ENCODE data around the gene CTSD. TPM values are rescaled to one million over a fixed set of nuclear protein-coding genes. Genes with fewer than 3 reads are reported as not detected.

The CTSD gene
- total RNA-seq, 1 experiment from 2014 or later: 367 TPM

DNA sequence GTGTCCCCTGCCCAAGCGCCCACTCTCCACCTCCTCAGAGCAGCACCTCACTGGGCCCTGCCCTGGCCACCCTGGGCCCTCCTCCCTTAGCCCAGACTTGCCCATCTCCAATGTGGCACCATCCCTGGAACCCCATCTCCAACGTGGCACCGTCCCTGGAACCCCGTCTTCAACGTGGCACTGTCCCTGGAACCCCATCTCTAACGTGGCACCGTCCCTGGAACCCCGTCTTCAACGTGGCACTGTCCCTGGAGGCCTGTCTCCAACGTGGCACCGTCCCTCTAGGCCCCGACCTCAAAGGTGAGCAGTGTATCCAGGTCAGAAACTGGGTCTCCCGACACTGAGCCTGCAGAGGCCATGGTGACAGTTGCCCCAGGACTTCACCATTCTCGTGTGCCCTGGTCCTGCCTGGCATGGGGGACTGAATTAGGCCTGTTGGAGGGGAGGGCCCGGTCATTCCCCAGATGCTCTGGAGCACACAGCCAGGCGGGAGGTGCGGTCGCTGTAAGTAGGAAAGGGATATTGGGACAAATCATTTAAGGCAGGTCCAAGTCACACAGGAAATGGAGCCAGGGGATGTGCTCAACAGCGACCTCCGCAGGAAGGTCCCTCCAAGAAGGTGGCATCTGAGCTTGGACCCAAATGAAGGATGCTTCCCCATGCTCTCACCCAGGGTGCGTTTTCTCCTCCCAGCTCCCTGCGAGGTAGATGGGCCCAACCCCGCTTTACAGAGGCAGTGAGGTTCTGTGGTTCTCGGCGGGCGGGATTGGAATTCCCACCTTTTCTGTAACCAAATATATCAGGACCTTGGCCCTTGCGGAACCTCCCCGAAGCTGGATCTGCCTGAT, 2.4 kb upstream of the CTSD start:
- ChIA-PET CTCF (interaction anchor here (0.7 kb wide), 1 partner anchor 233 kb away, joined by 3 read pairs; no protein-coding TSS in a partner anchor), POLR2A (interaction anchor here (0.6 kb wide), 1 partner anchor 55 kb away, joined by 3 read pairs; no protein-coding TSS in a partner anchor)
- no TSS peak for BruUV-seq (replicated peaks)
- no peak overlapping the region for H3K27ac Mint-ChIP-seq (ENCODE audit: low read depth, unreplicated experiment)
- H3K36me3 Mint-ChIP-seq (ENCODE audit: insufficient read depth, unreplicated experiment): peaks cover 11% of the 10 kb centered on the region
- no peak overlapping the region for H3K4me3 Mint-ChIP-seq (ENCODE audit: unreplicated experiment)
- DNase-seq (ENCODE audit: unreplicated experiment): no peak
- intact Hi-C loops (cut with micrococcal nuclease): no loop called here
- no peaks in the 10 kb centered on the region for H3K9me3 Mint-ChIP-seq (ENCODE audit: unreplicated experiment)
- TF ChIP-seq, protein P1, sequence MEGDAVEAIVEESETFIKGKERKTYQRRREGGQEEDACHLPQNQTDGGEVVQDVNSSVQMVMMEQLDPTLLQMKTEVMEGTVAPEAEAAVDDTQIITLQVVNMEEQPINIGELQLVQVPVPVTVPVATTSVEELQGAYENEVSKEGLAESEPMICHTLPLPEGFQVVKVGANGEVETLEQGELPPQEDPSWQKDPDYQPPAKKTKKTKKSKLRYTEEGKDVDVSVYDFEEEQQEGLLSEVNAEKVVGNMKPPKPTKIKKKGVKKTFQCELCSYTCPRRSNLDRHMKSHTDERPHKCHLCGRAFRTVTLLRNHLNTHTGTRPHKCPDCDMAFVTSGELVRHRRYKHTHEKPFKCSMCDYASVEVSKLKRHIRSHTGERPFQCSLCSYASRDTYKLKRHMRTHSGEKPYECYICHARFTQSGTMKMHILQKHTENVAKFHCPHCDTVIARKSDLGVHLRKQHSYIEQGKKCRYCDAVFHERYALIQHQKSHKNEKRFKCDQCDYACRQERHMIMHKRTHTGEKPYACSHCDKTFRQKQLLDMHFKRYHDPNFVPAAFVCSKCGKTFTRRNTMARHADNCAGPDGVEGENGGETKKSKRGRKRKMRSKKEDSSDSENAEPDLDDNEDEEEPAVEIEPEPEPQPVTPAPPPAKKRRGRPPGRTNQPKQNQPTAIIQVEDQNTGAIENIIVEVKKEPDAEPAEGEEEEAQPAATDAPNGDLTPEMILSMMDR (IDR thresholded peaks at IDR 0.05; ENCODE audit: unreplicated experiment): no peak
- H3K4me1 Mint-ChIP-seq (ENCODE audit: insufficient read depth, unreplicated experiment): peaks cover 26% of the 10 kb centered on the region
- H3K27me3 Mint-ChIP-seq (ENCODE audit: insufficient read depth, unreplicated experiment): no peaks in the 10 kb centered on the region

DNA sequence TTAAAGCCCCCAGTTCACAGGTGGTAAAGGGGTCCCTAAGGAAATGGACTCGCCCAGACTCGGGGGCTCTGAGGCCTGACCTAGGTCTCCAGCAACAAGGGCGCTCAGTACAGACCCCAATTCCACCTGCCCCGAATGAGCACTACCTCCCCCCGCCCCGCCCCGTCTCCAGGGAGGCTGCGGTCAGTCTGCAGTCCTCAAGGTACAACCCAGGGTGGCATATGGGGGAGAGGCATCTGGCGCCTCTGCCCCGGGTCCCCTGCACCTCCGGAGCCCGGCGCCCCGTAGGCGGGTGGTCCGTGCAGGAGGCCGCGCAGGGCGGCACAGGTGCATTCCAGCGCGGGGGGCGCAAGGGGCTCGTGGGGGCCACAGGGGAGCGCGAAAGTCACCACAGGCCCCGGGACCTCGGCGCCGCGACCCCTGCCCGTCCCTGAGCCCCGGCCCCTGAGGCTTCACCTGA, 361 bp downstream of the CTSD start:
- Mint-ChIP-seq H3K27ac (ENCODE audit: low read depth, unreplicated experiment) (no peak overlapping the region), H3K36me3 (ENCODE audit: insufficient read depth, unreplicated experiment) (peaks cover 15% of the 10 kb centered on the region), H3K27me3 (ENCODE audit: insufficient read depth, unreplicated experiment) (no peaks in the 10 kb centered on the region), H3K4me3 (ENCODE audit: unreplicated experiment) (peak overlapping the region; percentile 74), H3K4me1 (ENCODE audit: insufficient read depth, unreplicated experiment) (peaks cover 10% of the 10 kb centered on the region), H3K9me3 (ENCODE audit: unreplicated experiment) (no peaks in the 10 kb centered on the region)
- TF ChIP-seq, protein P1 (IDR thresholded peaks at IDR 0.05; ENCODE audit: unreplicated experiment): no peak
- ChIA-PET CTCF (interaction anchor here (0.7 to 3.6 kb wide), 5 partner anchors 63 to 100 kb away, joined by 3 to 45 read pairs (median 4); partner anchors contain the start of gene SYT8), POLR2A (interaction anchor here (0.6 to 4.4 kb wide), 12 partner anchors 9 to 75 kb away, joined by 3 to 115 read pairs (median 7); partner anchors contain the start of genes IFITM10, SYT8 and TNNI2)
- DNase-seq (ENCODE audit: unreplicated experiment): no peak
- TSS peak; percentile 80 for BruUV-seq (replicated peaks)
- intact Hi-C loops (cut with micrococcal nuclease): no loop called here

DNA sequence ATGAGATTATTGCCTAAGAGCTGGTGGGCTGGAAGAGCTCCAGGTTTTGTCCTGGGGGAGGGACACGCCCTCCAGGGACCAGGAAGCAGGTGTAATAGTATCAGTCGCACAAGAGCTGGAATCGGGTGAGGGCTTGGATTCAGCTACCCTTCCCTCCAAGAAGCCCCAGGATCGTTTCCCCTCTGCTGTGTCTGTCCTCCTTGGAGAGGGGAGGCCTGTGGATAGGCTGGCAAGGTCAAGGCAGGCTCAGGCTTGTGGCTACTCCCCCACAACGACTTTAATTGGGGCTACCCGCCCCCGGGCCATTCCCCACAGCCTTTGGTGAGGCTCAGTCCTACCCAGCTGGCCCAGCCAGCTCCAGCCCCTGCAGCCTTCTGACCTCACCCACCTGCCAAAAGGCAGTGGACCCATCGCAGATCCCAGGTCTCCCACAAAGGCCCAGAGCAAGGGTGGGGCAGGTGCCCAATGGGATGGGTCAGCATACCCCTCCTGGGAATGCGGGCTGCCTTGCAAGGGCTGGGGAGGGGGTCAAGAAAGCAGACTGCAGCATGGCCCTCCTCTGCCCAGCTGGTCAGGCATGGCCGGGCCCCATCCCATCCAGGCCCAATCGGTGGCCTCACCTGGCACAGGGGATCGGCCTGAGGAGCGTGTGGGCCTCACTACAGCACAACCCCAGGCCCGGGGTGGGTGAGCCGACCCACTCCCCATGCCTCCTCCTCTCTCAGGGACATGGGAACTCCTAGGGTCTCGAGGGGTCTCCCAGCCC, 1.0 kb downstream of the CTSD start:
- Mint-ChIP-seq H3K4me3 (ENCODE audit: unreplicated experiment) (peak overlapping the region; percentile 74), H3K4me1 (ENCODE audit: insufficient read depth, unreplicated experiment) (peaks cover 10% of the 10 kb centered on the region), H3K9me3 (ENCODE audit: unreplicated experiment) (no peaks in the 10 kb centered on the region), H3K27ac (ENCODE audit: low read depth, unreplicated experiment) (no peak overlapping the region), H3K36me3 (ENCODE audit: insufficient read depth, unreplicated experiment) (peaks cover 21% of the 10 kb centered on the region), H3K27me3 (ENCODE audit: insufficient read depth, unreplicated experiment) (no peaks in the 10 kb centered on the region)
- POLR2A ChIA-PET: interaction anchor here (0.6 to 4.4 kb wide), 16 partner anchors 10 to 113 kb away, joined by 3 to 115 read pairs (median 4); partner anchors contain the start of genes IFITM10, SYT8 and TNNI2
- BruUV-seq (replicated peaks): no TSS peak
- intact Hi-C loops (cut with micrococcal nuclease): loop anchor here (1.0 kb wide), 1 partner anchor 68 kb away; no protein-coding TSS in a partner anchor
- peak; percentile 92 for DNase-seq (ENCODE audit: unreplicated experiment)
- CTCF ChIA-PET: interaction anchor here (0.5 to 3.6 kb wide), 8 partner anchors 9 to 110 kb away, joined by 3 to 45 read pairs (median 3); partner anchors contain the start of gene SYT8
- TF ChIP-seq, protein P1 (IDR thresholded peaks at IDR 0.05; ENCODE audit: unreplicated experiment): no peak
